Left lung (tissue), 10 donors: ENCODE data around the gene STAP2. TPM values are rescaled to one million over a fixed set of nuclear protein-coding genes. Genes with fewer than 3 reads are reported as not detected.

Experiments used
- ATAC-seq: fragments of 200-7000 bp; cut with Tn5 transposase; one replicate; pipeline ENCODE4 v1.9.1; 2020; ENCODE audit warnings: moderate library complexity
- DNase-seq, 4 donors: peaks; one replicate each; pipeline ENCODE4 v3.0.0-alpha.2; 2013 to 2020
- H3K27ac ChIP-seq, 2 donors: fragments of 200-600 bp; sonication (generic) in 1 of 2; one replicate each; pipeline versions ENCODE4 v1.5.0 to v1.8.0; 2020 to 2021
- H3K27me3 ChIP-seq, 2 donors: fragments of 200-600 bp; sonication (generic) in 1 of 2; one replicate each; pipeline versions ENCODE4 v1.5.0 to v1.8.0; 2020 to 2021
- H3K36me3 ChIP-seq, 2 donors: fragments of 200-600 bp; sonication (generic) in 1 of 2; one replicate each; pipeline versions ENCODE4 v1.5.0 to v1.8.0; 2020 to 2021
- H3K4me1 ChIP-seq, 2 donors: fragments of 200-600 bp; one replicate each; pipeline ENCODE4 v1.8.0; 2021
- H3K4me3 ChIP-seq, 2 donors: fragments of 200-600 bp; sonication (generic) in 1 of 2; one replicate each; pipeline versions ENCODE4 v1.5.0 to v1.8.0; 2020 to 2021; ENCODE audit warnings: mild to moderate bottlenecking in 1 of 2
- H3K9me3 ChIP-seq, 2 donors: fragments of 200-600 bp; sonication (generic) in 1 of 2; one replicate each; pipeline versions ENCODE4 v1.5.0 to v1.8.0; 2020 to 2021
- intact Hi-C, 2 donors: fragments of 100-400 bp; cut with DNase I; formaldehyde crosslinking; loops; one replicate each; pipeline versions ENCODE4 v1.11.2 to v1.14.2; 2022
- polyA plus RNA-seq, 6 donors: library from polyadenylated mRNA; unstranded; fragments of 120-200 nt; gene quantifications; one replicate each; pipeline ENCODE4 v1.2.1, GENCODE V29; 2013; ENCODE audit not compliant: insufficient read length in 6 of 6
- total RNA-seq, 2 donors: library from RNA; stranded (reverse); fragmentation: NEBNext Ultra II Directional; extraction: Animal tissue kit (Norgen Biotek cat#: 25700); gene quantifications; one replicate each; pipeline ENCODE4 v1.2.1, GENCODE V29; 2021
- TF ChIP-seq, protein P1 (sequence below), 2 donors: fragments of 200-600 bp; sonication (generic) in 1 of 2; IDR thresholded peaks; one replicate each; pipeline versions ENCODE4 v1.5.0 to v1.8.0; 2021; ENCODE audit warnings: antibody characterized with exemption in 2 of 2
- donor health status: DM: no; HTN: yes; CAD: no.
- donor health status: DM: no; HTN: no; CAD: no.

The STAP2 gene
- total and polyA plus RNA-seq, 8 donors = 14.1 to 41.5 (median 36.2) TPM

DNA sequence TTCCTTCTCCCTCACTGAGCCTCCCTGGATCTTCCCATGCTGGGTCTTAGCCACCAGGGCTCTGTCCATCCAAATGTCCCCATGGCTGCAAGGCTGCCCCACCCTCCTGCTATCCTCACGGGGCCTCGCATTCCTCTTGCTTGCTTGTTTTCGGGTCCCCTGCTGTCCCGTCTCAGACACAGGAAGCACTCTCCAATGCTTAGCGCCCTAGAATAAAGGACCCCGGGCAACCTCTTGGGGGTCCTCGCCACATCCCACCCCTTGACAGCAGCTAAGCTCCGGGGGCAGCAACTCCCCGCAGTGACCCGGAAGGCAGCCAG lies 38.0 kb upstream of the STAP2 start:
- H3K27ac ChIP-seq = peak overlapping the region in 1 of 2 donors; percentile 92
- TF ChIP-seq, protein P1, sequence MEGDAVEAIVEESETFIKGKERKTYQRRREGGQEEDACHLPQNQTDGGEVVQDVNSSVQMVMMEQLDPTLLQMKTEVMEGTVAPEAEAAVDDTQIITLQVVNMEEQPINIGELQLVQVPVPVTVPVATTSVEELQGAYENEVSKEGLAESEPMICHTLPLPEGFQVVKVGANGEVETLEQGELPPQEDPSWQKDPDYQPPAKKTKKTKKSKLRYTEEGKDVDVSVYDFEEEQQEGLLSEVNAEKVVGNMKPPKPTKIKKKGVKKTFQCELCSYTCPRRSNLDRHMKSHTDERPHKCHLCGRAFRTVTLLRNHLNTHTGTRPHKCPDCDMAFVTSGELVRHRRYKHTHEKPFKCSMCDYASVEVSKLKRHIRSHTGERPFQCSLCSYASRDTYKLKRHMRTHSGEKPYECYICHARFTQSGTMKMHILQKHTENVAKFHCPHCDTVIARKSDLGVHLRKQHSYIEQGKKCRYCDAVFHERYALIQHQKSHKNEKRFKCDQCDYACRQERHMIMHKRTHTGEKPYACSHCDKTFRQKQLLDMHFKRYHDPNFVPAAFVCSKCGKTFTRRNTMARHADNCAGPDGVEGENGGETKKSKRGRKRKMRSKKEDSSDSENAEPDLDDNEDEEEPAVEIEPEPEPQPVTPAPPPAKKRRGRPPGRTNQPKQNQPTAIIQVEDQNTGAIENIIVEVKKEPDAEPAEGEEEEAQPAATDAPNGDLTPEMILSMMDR (IDR thresholded peaks at IDR 0.05) = no peak
- no peaks in the 10 kb centered on the region for H3K9me3 ChIP-seq
- peaks cover 49 to 93% of the 10 kb centered on the region in 2 donors for H3K4me1 ChIP-seq
- no peak overlapping the region for H3K4me3 ChIP-seq
- ATAC-seq (no peak), DNase-seq (no peak)
- H3K36me3 ChIP-seq = no peaks in the 10 kb centered on the region
- no peaks in the 10 kb centered on the region for H3K27me3 ChIP-seq
- intact Hi-C loops = no loop called here

DNA sequence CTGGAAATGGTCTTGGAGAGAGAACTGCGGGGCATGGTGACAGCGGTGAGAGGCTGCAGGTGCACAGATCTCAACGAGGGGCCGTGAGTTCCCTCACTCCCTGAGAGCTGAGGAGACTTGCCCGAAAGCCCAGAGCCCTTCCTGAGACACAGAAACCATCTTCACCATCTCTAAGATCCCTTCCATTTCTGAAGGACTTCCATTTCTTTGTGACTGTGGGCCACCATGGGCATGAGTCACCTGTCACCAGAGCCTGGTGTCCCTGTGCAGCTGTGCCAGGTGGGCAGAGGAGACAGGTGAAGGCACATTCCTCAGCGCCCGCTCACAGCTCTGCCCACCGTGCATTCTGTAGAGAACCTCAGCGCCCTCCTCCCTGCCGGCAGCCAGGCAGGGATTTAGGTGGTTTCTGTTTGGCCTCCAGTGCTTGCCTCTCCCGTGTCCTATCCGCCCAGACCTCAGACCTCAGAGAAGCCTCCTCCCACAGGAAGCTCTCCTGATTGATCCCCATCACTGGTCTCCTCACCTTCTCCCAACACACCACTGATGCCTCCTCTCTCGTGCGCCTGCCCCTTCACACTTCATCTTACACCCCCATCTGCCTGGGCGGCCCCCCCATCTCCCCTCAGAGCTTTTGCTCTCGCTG lies 37.5 kb upstream of the STAP2 start:
- no peaks in the 10 kb centered on the region for H3K9me3 ChIP-seq
- intact Hi-C loops = no loop called here
- H3K27me3 ChIP-seq = no peaks in the 10 kb centered on the region
- TF ChIP-seq, protein P1 (IDR thresholded peaks at IDR 0.05) = no peak
- H3K4me1 ChIP-seq = peaks cover 49 to 97% of the 10 kb centered on the region in 2 donors
- peak overlapping the region; percentile 82 to 92 for H3K27ac ChIP-seq
- H3K4me3 ChIP-seq = no peak overlapping the region
- H3K36me3 ChIP-seq = no peaks in the 10 kb centered on the region
- DNase-seq (no peak), ATAC-seq (no peak)

DNA sequence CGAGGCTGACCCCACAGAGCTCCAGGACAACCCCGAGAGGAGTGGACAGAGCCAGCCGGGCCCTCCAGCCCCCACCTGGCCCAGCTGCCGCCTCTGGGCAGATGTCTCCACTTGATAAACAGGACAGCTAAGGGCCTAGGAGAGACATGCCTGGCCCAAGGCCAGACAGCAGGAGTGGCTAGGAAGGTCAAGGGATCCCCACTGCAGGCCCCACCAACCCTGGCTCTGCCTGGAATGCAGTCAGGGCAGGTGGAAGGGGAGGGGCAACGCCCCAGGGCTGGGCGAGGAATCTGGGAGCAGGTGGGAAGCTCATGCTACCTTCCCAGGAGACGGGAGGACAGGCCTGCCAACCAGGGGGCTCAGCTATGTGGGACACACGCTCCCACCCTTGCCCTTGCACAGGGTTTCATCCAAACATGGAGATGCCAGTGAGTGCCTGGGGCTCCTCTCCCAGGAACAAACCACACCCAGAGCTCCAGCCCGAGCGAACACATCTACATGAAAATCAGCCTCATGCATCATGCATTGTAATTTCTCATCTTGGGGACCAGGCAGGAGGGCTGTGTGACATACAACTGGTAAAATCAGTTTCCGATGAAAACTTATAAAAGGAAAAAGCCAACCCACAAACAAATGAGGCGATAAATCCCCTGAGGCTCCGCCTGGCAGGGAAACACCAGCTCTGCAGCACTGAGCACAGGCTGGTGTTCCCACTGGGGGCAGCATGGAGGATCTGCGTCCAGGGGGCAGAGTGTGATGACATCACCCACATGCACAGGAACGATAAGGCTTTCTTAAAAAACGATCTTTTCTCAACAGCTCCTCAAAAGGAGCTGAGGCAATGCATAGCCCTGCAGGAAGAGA lies 36.8 kb upstream of the STAP2 start:
- Histone ChIP-seq H3K4me3 (no peak overlapping the region), H3K4me1 (peaks cover 49 to 100% of the 10 kb centered on the region in 2 donors), H3K36me3 (no peaks in the 10 kb centered on the region), H3K9me3 (no peaks in the 10 kb centered on the region), H3K27me3 (no peaks in the 10 kb centered on the region), H3K27ac (peak overlapping the region; percentile 82 to 92)
- ATAC-seq = peak; percentile 68
- TF ChIP-seq, protein P1 (IDR thresholded peaks at IDR 0.05) = no peak
- DNase-seq = peak in 3 of 4 donors; percentile 69 to 87 (median 72)
- intact Hi-C loops = no loop called here

DNA sequence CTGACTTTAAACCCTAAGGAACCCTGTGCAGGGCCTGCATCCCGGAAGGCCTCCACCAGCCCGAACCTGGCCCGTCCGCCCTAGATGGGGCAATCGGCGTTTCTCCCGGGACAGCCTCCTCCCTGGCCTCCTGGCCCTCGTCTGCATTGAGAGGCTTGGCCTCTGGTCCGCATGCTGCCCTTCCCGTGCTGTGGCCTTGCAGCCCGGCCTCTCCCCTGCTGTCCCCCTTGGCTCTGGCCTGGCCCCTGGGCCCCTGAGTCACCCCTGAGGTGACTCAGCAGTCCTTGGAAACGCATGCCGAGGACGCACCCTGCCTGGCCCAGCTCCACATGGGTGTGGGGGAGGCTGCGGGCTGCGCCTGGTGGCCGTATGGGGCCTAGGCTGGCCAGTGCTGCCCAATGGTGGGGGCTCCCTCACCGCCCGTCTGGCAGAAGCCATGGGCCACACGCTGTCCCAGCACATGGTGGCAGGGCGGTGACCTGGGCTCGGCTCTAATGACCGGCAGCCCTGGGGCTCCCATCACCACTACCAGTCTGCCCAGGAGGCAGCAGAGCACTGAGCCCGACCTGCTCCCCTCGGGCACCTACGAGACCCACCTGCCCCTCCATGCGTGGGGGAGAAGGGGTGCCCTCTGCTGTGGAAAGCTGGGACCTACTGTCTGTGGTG lies 36.0 kb upstream of the STAP2 start:
- no peaks in the 10 kb centered on the region for H3K36me3 ChIP-seq

More for the DNA sequence above, 36.0 kb upstream of the STAP2 start:
- DNase-seq (peak in 2 of 4 donors; percentile 78 to 94), ATAC-seq (peak; percentile 74)
- H3K4me3 ChIP-seq = no peak overlapping the region
- TF ChIP-seq, protein P1 (IDR thresholded peaks at IDR 0.05) = peak in 1 of 2 donors; percentile 17
- H3K4me1 ChIP-seq = peaks cover 48 to 100% of the 10 kb centered on the region in 2 donors
- peak overlapping the region; percentile 82 to 92 for H3K27ac ChIP-seq
- no peaks in the 10 kb centered on the region for H3K9me3 ChIP-seq
- intact Hi-C loops = no loop called here
- no peaks in the 10 kb centered on the region for H3K27me3 ChIP-seq
